Fibroblast of the aortic adventitia (primary cell): Measurements from ENCODE around the gene MOB3B. TPM values are rescaled to one million over a fixed set of nuclear protein-coding genes. Genes with fewer than 3 reads are reported as not detected.

Experiments used
- DNase-seq: peaks from one replicate; pipeline ENCODE4 v3.0.0-alpha.2; 2010; ENCODE audit warnings: low read depth
- H3K4me3 ChIP-seq: 2 replicates; pipeline ENCODE4 v1.5.1; 2011; ENCODE audit warnings: low read depth, mild to moderate bottlenecking, control low read depth, low read length, moderate library complexity
- CTCF ChIP-seq: IDR thresholded peaks from 2 replicates; pipeline ENCODE4 v1.5.1; 2011; ENCODE audit warnings: mild to moderate bottlenecking, low read length, control low read depth, inconsistent platforms; ENCODE audit not compliant: insufficient read depth
- total RNA-seq: library from RNA; depleted of rRNA; stranded (reverse); fragments of >200 nt; gene quantifications from 2 replicates; pipeline ENCODE4 v1.2.3, GENCODE V29; 2012; ENCODE audit warnings: low replicate concordance

Gene MOB3B
- total RNA-seq, 1 donor = under 0.01 TPM

DNA sequence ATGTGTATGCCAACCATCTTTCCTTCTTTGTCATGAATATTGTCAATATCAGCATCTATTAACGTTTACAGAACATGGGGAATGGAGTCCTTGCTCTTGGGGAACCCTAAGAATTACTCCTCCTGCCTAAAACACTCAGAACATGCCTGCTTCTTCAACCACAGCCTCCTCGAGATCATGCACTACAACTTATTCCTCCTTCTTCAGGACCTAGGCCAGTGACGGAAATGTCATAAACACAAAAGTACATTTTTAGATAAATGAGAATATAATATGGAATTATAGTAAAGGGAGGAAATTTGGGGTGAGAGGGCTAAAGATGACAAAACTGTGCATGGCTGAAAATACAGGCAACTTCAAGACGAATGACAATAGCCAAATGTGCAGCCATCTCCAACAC, 8.6 kb downstream of the MOB3B start:
- H3K4me3 ChIP-seq = no peak overlapping the region
- no peak for DNase-seq
- TF ChIP-seq CTCF = no peak

- H3K4me3 ChIP-seq = no peak overlapping the region
- no peak for DNase-seq
- TF ChIP-seq CTCF = no peak
Measured at GRCh38 chr9:27519466-27520465, 9.8 kb downstream of the MOB3B start.

DNA sequence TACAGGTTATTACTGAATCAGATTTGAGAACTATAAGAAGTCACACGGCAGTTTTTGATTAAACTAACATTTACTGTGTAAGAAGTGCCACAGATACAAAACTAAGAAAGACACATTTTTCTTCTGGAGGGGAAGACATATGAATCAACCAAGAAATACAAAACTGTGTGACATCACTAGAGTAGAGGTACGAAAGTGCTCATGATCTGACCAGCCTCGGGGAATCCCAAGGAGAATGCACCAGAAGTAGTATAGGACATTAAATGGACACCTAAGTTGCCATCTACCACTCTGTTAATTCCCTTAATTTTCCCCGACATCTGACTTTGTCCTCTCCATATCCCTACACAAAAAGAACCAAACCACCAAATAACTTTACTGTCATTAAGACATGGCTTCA, 10.8 kb downstream of the MOB3B start:
- no peak for DNase-seq
- no peak for TF ChIP-seq CTCF
- H3K4me3 ChIP-seq = no peak overlapping the region

- no peak for DNase-seq
- no peak for TF ChIP-seq CTCF
- no peak overlapping the region for H3K4me3 ChIP-seq
Measured at GRCh38 chr9:27518006-27518405, 11.6 kb downstream of the MOB3B start.

GRCh38 chr9:27514551-27514950, 15.1 kb downstream of the MOB3B start:
- no peak for TF ChIP-seq CTCF
- H3K4me3 ChIP-seq = no peak overlapping the region
- DNase-seq = no peak

DNA sequence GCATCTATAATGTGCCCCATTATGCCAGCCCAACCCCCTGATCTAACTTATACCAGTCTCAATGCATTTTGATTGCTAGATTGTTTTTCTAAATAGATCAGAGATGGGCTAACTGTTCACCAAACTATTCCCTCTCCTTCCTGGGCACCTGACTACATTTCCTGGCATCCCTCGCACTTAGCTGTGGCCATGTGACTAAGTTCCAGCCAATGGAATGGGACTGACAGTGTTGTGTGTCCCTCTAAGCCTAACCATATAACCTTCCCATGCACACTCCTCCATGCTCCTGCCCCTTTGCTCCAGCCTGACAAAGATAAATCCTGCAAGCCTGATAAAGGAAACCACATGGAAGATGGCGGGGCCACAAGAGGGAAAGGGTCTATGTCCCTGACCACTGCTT, 17.8 kb downstream of the MOB3B start:
- H3K4me3 ChIP-seq = no peak overlapping the region
- TF ChIP-seq CTCF = no peak
- DNase-seq = no peak
